GM12875 (cell line): ENCODE results near the gene DHRS12.

Experiments used
- H3K4me3 ChIP-seq: one replicate; pipeline ENCODE4 v1.5.1; 2011; ENCODE audit warnings: low read depth, low read length, control low read depth
- TF ChIP-seq, protein P1 (sequence below): IDR thresholded peaks from 2 replicates; pipeline ENCODE4 v1.5.1; 2011; ENCODE audit warnings: low read depth, mild to moderate bottlenecking, control low read depth, inconsistent platforms, low read length, moderate library complexity, borderline replicate concordance; ENCODE audit not compliant: insufficient read depth

Gene DHRS12

DNA sequence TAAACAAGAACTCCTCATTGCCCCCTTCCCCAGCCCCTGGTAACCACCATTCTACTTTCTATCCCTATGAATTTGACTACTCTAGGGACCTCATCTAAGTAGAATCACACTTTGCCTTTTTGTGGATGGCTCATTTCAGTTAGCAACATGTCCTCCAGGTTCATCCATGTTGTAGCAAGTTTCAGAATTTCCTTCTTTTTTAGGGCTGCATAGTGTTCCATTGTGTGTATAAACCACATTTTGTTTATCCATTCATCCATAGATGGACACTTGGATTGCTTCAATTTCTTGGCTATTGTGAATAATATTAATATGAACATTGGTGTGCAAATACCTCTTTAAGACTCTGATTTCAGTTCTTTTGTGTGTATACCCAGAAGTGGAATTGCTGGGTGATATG, 4.8 kb upstream of the DHRS12 start:
- TF ChIP-seq, protein P1, sequence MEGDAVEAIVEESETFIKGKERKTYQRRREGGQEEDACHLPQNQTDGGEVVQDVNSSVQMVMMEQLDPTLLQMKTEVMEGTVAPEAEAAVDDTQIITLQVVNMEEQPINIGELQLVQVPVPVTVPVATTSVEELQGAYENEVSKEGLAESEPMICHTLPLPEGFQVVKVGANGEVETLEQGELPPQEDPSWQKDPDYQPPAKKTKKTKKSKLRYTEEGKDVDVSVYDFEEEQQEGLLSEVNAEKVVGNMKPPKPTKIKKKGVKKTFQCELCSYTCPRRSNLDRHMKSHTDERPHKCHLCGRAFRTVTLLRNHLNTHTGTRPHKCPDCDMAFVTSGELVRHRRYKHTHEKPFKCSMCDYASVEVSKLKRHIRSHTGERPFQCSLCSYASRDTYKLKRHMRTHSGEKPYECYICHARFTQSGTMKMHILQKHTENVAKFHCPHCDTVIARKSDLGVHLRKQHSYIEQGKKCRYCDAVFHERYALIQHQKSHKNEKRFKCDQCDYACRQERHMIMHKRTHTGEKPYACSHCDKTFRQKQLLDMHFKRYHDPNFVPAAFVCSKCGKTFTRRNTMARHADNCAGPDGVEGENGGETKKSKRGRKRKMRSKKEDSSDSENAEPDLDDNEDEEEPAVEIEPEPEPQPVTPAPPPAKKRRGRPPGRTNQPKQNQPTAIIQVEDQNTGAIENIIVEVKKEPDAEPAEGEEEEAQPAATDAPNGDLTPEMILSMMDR = no peak
- no peak overlapping the region for H3K4me3 ChIP-seq

DNA sequence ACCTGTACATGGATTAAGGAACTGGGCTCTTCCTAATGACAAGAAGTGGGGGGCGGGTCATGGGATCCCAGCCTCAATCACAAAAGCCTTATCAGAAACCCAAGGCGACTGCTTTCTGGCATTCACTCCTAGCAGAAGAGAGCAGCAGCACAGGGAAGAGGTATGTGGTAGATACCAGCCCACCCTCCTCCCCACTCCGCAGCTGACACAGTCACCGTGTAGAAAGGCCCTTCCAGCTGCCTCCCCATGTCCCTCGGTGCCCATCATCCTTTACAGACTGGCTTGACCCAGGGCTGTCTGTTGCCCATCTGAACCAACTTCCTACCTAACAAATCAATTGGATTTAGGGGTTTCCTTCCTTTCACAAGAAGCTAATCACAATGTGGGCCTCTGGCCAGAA, 3.1 kb upstream of the DHRS12 start:
- TF ChIP-seq, protein P1 = no peak
- no peak overlapping the region for H3K4me3 ChIP-seq

DNA sequence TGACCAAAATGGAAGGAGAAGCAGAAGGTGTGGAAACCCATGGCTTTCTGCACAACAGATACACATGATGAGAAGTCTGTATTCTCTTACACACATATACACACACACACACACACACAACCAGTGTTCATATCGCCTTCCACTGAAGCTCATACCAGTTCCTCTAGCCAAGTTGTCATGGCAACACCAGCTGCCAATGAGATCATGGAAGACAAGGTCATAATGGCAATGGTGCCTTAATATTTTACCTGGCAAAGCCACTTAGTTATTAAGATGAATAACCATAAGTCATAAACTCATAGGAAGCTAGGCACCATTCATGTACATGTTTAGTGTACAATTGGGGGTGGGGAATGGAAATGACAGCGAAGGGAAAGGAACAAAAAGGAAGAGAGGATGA, 2.6 kb upstream of the DHRS12 start:
- TF ChIP-seq, protein P1 = no peak

DNA sequence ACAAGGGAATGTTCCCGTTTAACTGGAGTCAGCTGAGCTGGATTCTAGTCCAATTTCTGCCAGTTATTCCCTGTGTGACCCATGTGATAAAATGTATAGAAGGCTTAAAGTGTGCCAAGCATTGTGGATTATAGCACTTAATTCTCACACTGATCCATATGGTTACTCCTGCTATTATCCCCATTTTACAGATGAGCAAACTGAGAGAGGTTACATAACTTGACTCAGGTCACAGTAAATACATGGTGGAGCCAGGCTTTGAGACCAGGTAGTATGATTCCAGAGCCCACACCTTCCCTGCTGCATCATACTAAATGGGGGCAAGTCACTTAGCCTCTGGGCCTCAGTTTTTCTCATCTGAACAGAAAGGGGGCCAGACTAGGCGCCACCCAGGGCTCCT, 2.0 kb upstream of the DHRS12 start:
- H3K4me3 ChIP-seq = no peak overlapping the region
- TF ChIP-seq, protein P1 = no peak

More for the DNA sequence above, 2.6 kb upstream of the DHRS12 start:
- no peak overlapping the region for H3K4me3 ChIP-seq

DNA sequence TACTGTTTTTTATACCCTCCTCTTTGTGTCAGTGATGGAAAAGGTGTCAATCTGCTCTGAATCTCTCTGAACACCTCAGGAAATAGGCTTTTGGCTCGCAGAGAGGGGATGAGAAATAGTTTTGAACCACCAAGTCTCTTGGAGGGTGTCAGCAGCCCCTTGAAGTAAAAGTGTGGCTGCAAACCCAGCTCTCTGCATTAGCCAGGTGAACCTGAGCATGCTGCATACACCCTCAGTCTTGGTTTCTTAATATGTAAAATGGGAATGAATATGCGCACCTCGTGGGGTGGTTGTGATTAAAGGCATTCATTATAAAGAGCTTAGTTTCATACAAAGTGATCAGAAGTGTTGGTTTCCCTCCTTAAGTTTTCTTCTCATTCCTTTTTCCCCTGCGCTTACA, 1.4 kb upstream of the DHRS12 start:
- TF ChIP-seq, protein P1 = no peak
- no peak overlapping the region for H3K4me3 ChIP-seq

DNA sequence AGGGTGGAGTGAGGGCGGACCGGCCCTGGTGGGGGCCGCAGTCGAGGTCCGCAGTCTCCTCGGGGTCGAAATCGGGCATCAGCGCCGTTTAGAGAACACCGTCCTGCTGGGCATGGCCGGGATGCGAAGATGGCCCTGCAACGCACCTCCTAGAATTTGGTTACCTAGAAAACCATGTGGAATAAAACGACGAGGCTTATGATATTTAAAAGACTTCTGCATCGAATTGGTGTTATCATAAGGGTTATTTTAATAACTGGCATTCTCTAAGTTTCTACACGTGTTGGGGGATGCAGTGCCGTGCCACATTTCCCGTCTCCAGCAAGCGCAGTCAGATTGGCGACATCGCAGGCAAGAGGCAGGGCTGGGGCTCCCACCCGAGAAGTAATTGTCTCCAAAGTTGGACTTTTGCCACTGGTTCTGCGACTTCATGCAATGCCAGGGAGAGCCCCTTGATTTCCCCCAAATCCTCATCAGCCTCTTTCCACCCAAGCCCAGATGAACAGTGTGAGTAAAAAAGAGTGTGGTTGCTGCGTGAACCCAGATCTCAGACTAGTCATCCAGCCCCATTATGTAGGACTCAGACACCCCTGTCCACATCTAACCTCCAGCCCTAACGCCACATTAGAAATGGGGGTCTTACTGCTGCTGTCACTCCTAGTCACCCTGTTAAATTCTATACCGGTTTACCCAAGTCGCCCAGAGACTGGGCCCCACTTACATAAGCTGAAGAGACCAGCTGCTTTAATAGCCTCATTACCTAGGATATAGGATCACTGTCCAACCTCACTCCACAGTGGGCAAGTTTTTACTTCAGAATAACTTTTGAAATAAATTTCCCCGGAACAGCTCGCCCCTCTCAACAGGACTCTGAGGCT, 571 bp upstream of the DHRS12 start:
- TF ChIP-seq, protein P1 = no peak

More for the DNA sequence above, 571 bp upstream of the DHRS12 start:
- peak overlapping the region; percentile 76 for H3K4me3 ChIP-seq
